Femur (tissue), 1 donor: ENCODE results near the gene ZSWIM3.

Experiments
- DNase-seq: peaks from one replicate; pipeline ENCODE4 v3.0.0-alpha.2; 2017

ZSWIM3 gene

DNA sequence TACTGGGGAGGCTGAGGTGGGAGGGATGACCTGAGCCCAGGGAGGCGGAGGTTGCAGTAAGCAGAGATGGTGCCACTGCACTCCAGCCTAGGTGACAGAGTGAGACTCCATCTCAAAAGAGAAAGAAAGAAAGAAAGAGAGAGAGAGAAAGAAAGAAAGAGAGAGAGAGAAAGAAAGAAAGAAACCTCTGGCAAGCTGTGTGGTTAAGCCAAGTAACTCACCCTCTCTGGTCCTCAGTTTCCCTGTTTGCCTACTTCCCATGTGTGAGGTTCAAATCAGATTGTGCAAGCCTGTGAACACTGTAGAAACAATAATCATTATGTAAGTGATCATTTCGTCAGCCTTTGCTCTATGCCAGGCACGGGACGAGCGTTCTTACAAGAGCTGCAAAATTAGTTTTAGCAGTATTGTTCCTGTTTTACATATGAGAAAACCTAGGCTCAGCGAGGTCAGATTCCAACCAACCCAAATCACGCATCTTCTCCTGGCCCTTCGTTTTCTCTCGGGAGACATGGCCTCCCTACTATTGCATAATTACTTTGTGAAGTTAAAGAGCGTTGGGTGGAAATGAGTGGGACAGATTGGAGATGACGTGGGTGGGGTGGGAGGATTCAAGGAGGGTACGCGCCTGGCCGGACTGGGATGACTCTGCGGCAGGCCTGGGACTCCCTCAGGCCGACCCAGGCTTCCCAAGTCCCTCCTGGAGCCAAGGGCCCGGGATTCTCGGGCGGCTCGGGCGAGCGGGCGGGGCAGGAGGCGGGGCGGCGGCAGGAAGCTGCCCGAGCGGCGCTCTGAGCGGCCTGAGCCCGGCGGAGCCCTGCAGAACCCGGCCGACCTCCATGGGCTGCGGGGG lies 24.2 kb upstream of the ZSWIM3 start, which contains the start of gene SNX21:
SNX21 (plus strand) TSS at position 770 of the 853 bp plus-strand sequence. CDS start 121 bp downstream, outside the sequence.
- peak; percentile 89 for DNase-seq

DNA sequence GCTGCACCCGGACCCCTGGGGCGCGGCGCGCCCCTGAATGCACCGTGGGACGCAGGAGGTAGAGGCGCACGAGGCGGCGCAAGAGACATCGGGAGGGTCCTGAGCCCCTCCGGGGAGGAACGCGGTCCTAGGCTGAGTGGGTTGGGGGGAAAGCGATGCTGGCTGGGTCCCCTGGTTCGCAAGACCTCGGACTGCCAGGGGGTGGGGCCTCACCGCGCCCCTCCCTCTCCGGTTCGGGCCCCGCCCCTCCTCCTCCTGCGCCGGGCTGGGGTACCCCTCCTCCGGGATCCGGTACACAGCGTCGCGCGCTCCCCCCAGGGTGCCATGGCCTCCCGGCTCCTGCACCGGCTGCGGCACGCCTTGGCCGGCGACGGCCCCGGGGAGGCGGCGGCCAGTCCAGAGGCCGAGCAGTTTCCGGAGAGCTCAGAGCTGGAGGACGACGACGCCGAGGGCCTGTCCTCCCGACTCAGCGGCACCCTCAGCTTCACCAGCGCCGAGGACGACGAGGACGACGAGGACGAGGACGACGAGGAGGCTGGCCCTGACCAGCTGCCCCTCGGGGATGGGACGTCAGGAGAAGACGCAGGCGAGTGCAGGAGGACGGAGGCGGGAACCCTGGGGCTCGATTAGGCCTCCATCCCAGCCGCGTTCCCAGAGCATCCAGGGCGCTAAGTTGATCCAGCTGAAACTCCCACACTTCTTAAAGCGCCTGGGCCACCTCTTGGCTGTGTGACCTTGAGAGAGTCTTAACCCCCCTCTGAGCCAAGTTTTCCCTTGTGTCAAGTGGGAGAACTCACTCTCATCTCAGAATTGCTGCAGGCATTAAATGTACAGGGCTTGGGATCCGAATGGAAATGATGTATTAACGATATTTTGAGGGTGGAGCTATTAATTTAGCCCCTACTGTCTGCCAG lies 23.3 kb upstream of the ZSWIM3 start:
- peak; percentile 87 for DNase-seq

DNA sequence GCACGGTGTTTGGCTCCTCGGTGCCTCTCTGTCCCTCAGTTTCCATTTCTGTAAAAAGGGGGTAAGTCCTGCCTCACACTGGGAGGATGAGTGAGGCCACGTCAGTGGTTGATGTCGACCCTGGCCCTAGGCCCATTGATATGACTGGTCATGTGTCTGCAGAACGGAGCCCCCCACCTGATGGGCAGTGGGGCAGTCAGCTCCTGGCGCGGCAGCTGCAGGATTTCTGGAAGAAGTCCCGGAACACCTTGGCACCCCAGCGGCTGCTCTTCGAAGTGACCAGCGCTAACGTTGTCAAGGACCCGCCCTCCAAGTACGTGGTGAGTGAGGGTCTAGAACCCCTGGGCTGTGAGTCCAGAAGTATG lies 22.6 kb upstream of the ZSWIM3 start:
- DNase-seq: no peak

DNA sequence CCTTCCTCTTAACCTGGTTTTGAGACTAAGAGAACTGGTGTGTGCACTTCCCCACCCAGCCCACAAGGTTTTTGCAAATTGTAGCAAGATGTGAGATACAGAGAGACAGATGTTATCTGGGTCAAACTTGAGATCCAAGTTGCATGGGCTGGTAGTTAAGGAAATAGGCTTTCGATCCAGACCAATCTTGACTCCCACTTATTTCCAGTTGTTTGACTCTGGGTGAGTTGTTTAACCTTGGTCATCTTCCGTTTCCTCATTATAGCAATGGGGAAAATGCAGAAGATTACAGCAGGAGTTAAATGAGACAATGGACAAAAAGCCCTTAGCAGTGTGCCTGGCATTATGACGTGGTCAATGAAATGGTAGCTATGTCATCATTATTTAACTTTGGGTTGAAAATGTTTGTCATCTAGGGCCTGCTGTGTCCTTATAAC lies 22.1 kb upstream of the ZSWIM3 start:
- DNase-seq: no peak

DNA sequence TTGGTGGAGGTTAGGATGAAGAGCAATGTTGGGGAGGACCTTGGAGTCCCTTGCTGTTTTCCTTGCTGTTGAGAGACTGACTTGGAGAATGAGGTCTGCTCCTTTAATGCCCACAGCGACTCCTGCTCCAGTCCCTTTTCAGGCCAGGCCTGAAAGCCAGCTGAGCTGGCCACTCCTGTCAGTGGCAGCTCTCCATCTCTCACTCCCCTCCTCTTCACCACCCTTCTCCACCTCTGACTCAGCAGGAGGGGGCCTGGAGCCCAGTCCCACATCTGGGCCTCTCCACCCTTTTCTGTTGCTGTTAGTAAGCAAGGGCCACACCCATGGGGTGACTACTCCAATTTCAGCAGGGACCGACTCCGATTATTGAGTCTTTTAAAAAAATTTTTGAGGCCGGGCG lies 21.6 kb upstream of the ZSWIM3 start:
- no peak for DNase-seq

DNA sequence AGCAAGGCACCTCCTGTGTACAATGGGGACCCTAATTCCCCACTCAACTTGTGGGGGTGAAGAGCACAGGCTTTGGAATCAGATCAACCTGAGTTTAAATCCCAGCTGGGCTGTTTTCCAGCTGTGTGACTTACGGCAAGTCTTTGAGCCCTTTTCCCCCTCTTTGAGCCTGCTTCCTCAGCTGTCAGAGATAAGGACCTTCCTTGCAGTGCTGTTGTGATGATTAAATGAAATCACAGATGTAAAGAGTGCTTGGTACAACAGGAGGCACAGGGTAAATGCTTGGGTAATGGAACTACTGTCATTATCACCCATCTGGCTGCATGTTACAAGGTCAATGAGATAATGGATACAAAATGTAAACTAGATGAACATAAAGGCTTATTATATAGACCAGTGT lies 20.6 kb upstream of the ZSWIM3 start:
- no peak for DNase-seq

DNA sequence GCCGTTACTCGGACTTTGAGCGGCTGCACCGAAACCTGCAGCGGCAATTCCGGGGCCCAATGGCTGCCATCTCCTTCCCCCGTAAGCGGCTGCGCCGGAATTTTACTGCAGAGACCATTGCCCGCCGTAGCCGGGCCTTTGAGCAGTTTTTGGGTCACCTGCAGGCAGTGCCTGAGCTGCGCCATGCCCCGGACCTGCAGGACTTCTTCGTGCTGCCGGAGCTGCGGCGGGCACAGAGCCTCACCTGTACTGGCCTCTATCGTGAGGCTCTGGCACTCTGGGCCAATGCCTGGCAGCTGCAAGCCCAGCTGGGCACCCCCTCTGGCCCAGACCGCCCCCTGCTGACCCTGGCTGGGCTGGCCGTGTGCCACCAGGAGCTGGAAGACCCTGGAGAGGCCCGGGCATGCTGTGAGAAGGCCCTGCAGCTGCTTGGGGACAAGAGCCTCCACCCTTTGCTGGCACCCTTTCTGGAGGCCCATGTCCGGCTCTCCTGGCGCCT lies 16.7 kb upstream of the ZSWIM3 start:
- peak; percentile 40 for DNase-seq

DNA sequence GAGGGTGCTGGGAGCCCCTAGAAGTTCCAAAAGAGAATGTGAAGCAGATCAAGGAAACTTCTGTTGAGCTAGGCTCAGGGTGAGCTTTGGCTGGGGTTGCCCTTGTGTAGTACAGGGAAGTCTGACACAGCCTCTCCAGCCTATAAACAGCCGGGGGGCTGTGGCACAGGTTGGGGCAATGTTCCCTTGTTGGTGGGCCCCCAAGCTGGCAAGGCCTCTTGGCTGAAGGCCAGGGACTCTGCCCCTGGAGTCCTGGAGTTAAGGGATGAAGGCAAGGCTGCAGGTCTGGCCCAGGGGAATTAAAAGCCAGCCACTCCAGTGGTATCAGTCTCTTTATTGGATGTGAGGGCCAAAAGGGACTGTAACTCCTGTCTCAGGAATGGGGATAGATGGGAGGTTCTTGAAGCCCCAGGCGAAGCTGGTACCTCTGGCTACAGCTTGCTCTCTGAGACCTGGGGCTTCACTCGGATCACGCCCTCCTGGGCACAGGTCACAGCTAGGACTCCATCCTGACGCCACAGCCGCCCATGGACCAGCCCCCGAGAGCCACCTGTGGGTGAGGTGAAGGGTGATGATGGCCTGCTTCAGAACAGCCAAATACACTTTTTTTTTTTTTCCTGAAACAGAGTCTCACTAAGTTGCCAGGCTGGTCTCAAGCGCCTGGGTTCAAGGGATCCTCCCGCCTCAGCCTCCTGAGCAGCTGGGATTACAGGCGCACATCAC lies 15.8 kb upstream of the ZSWIM3 start:
- peak; percentile 24 for DNase-seq

DNA sequence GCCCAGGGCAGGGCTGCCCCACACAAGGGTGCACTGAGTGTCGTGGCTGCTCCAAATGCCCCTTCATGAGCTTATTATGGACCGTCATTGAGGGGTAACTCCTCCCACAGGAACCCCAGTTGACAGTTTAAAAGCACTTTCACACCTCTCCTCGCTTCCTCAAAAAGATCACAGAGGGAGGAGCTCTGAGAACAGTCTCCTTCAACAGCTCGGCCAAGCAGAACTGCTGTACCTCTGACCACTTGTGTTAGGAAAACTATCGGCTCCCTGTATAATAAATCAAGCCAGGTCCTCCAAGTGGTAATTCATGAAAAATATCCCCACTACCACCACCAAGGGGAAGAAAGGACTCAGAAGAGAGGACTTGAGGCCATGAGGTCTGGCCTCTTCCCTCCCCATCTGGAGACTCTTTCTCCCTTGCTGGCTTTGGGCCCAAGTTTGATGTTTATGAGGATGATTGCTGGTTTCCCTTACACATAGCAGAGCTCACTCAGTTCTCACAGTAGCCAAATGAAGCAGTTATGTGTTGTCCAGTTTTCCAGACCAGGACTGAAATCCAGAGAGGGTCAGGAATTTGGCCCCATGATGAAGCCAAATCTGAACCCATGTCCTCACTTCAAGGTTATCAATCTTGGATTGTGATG lies 15.1 kb upstream of the ZSWIM3 start:
- DNase-seq: peak; percentile 34

DNA sequence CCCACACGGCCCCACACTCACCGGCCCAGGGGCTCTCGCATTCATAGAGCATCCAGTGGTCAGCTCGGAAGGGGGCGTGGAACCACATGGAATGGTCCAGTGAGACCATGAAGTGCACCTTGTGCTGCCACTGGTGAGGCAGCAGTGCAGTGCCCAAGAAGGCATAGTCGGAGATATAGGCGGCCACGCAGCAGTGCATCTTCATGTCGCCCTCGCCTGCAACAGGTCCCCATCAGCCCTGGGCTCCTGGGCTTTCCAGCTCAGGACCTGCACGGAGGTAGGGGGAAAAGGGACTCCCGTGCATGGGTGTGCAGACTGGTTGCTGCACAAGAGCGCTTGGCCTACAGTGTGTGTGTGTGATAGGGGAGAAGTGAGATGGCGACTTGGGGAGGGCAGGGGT lies 13.9 kb upstream of the ZSWIM3 start:
- DNase-seq: peak; percentile 17

DNA sequence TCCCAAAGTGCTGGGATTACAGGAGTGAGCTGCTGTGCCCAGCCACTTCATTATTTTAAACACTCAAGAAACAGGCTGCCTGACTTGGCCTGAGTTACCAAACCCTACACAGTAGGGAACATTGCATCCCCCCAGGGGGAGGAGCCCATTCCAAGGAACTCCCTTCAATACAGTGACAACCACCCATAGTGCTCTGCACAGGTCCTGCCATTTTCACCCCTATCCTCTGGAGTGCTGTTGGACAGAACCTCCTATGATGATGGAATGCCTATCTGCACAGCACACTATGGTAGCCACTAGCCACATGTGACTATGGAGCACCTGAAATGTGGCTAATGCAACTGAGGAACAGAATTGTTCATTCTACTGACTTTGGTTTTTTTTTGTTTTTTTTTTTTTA lies 12.0 kb upstream of the ZSWIM3 start:
- no peak for DNase-seq

DNA sequence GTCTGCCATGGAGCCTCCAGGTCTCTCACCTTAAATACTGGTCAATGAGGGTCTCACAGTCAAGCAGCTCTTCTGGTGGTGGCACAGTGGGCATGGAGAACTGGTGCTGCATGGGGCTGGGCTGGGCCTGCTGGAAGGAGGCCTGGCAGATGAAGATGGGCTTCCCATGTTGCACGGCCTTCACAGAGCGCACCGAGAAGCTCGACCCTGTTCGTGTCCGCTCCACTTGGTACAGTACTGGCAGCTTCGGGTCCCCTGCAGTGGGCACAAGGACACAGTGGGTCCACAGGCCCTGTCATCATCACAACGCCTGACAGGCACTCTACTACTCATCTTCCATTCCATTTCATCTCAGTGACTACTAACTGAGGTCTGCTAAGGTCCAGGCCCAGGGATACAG lies 9.0 kb upstream of the ZSWIM3 start:
- no peak for DNase-seq

DNA sequence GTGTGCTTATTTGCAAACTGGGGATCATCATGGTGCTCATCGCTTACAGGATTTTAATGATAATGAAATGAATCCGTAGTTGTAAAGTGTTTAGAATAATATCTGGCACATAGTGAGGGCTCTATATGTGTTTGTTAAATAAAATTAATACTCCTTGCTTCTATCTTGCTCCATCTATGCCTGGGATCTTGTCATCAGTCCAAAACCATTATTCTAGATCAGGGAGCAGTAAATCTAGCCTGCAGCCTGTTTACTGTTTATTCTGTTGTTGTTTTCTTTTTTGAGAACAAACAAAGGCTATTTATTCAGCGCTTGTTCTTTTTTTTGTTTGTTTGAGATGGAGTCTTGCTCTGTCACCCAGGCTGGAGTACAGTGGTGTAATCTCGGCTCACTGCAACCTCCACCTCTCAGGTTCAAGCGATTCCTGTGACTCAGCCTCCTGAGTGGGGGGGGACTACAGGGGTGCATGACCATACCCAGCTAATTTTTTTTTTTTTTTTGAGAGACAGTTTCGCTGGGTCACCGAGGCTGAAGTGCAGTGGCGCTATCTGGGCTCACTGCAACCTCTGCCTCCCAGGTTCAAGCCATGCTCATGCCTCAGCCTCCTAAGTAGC lies 8.3 kb upstream of the ZSWIM3 start:
- no peak for DNase-seq

DNA sequence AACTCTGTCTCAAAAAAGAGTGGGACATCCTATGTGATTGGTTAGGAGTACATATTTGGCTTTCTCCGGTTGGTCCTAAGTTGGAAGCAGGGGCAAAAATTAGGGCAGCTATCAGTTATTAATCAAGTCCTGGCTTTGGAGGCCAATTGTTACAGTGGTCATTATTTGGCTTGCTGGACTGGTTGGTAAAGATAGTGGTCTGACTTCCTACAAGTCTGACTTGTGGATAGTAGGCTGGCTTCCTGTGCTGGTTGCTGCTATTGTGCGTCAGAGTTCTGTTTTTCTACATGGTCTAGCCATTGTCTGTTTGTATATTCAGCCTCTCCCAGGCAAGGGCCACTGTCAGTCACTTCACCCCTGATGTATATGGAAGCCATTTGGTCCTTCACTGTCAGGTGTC lies 7.2 kb upstream of the ZSWIM3 start:
- no peak for DNase-seq

DNA sequence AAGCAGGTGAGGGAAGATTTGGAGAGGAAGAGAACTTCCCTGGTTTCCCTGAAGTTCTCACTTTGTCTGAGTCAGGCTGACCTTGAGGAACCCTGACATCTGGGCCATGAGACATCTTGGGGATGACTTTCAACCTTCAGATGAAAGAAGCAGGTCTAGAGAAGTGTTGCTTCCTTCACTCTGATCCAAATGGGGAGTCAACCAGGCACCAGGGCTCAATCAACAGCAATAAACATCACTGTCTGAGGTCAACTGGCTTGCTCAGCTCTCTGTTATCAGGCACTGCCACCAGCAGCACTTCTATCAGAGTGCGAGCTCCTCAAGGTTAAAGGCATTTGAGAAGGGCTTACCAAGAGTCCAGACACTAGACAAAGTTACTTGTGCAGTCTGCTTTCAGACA lies 6.5 kb upstream of the ZSWIM3 start:
- no peak for DNase-seq

DNA sequence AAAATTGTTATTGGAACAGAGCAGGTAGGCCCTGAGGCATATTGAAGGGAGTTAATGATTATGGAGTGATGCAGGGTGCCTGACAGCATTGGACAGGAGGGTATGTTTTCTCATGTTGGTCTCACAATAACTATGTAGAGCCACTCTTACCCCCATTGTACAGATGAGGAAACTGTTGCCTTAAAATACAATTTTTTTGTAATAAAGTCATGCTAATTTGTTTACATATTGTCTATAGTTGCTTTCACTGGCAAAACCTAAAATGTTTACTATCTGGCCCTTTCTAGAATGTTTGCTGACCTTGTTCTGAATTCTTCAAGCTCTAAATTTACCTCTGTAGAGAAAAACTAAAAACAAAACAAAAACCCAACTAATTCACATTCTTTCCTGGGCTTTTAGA lies 5.9 kb upstream of the ZSWIM3 start:
- no peak for DNase-seq

DNA sequence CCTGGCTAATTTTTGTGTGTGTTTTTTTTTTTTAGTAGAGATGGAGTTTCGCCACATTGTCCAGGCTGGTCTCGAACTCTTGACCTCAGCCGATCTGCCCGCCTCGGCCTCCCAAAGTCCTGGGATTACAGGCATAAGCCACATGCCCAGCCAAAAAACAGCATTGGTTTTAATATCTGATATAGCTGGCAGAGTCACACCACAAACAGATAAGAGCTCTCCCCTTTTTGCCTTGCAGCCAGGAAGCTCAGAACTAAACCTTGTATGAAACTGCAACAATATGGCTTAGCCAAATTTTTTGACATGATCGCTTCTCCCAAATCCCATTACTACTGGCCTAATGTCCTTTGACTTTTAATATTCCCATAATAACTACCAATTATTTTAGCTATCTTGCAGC lies 5.1 kb upstream of the ZSWIM3 start:
- no peak for DNase-seq

DNA sequence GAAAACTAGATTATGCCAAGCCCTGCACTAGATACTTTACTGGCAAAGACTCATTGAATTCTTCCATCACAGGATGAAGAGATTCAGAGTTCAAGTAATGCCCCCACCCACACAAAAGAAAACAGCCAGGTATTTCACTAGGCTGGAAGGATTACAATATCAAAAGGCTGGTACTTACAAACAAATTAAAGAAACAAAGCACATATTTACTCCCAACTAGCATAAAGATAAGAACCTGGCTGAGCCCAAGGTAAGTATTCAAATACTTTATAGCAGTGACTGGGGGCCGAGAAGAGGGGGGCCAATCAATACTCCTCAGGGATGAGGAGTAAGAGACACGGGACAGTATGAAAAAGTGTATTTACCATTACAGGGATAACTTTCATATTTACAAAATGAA lies 3.9 kb upstream of the ZSWIM3 start:
- no peak for DNase-seq

DNA sequence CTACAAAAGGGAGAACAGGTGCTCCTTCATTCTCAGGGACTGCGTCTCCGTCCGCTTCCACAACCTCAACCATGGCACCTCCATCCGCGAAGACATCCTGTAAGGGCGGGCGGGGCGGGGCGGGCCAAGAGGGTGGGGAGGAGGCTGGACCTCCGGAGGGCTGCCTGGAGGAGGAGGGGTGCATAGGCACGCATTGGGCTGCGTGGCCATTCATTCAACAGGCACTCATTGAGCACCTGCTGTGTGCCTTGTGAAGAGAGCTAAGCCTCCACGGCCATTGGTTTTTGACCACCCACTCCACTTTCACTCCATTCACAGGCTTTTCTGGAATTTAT lies 435 bp downstream of the ZSWIM3 start:
- DNase-seq: no peak

DNA sequence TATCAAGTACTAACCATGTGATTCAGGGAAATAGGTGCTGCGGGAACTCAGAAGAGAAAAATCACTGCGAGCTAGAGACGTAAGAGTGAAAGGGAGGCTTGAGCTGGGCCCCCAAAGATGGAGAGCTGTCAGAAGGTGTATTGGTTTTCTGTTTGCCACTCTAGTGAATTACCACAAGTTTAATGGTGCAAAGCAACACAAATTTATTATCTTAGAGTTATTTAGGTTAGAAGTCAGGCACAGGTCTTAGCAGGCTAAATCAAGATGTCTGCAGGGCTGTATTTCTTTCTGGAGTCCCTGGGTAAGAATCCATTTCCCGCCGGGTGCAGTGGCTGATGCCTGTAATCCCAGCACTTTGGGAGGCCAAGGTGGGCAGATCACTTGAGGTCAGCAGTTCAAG lies 2.5 kb downstream of the ZSWIM3 start:
- no peak for DNase-seq

DNA sequence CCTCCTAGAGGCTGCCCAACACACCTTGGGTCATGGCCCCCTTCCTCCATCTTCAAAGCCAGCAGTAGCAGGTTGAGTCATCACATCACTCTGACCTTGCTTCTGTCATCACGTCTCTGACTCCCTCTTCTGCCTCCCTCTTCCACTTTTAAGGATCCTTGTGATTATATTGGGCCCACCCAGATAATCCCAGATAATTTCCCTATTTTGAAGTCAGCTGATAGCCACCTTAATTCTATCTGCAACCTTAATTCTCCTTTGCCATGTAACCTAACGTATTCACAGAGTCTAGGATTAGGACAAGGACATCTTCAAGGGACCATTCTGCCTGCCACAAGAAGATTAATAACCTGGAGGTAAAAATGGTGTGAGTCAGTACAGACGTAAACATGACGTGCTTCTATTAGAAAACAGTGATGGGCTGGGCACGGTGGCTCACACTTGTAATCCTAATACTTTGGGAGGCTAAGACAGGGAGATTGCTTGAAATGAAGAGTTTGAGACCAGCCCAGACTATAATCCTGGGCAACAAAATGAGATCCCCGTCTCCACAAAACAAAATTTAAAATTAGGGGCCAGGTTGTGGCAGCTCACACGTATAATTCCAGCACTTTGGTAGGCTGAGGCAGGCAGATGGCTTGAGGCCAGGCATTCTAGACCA lies 3.3 kb downstream of the ZSWIM3 start:
- DNase-seq: no peak
